ENCODE measurements around the gene C14orf93. TPM values are rescaled to one million over a fixed set of nuclear protein-coding genes. Genes with fewer than 3 reads are reported as not detected.

The C14orf93 gene
- polyA plus RNA-seq, 1 donor from 2014 or later: 4.7 TPM

DNA sequence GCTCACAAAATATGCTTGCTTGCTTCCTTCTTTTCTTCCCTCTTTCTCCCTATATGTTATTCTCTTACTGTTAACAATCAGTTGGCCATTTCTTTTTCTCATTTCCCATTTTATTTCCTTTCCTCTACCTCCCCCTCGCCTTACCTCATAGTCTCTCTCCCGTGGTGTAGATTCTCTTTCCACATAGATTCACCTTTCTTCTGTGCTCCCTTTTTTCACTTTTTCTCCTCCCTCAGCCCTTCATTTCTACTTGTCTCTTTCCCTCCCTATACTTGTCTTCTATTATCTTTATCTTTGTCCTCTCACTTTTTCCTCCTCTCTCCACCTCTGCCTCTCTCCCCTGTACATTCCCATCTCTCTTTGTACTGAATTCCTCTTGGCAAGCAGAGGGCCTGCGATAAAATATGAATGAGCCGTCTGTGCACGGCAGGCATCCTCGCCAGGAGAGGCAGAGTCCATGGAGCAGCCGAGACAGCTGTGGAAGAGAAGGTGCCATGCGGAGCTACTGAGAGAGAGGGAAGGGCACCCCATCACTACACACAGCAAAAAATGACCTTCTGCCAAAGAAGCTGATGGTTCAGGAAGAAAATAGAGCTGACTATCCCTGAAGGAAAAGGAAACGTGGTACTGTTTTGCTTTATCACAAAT is 12.1 kb downstream of the C14orf93 start:
- H2AFZ ChIP-seq (ENCODE audit: low read depth, low read length): no peak overlapping the region
- H3K4me2 ChIP-seq (ENCODE audit: low read length): no peak overlapping the region
- no peaks in the 10 kb centered on the region for H3F3A ChIP-seq (ENCODE audit: insufficient read depth, low read length, poor library complexity, severe bottlenecking)
- H3K9me2 ChIP-seq (ENCODE audit: insufficient read depth, low read length): no peaks in the 10 kb centered on the region
- TF ChIP-seq CTCF (IDR thresholded peaks at IDR 0.05; ENCODE audit: poor library complexity, severe bottlenecking) (no peak), TAF1 (IDR thresholded peaks at IDR 0.05; ENCODE audit: low read depth) (no peak), EZH2 (IDR thresholded peaks at IDR 0.05; ENCODE audit: borderline replicate concordance, insufficient read depth, low read length, poor library complexity, severe bottlenecking) (no peak), EP300 (conservative IDR thresholded peaks at IDR 0.05; ENCODE audit: poor library complexity, severe bottlenecking) (no peak), REST (IDR thresholded peaks at IDR 0.05; ENCODE audit: borderline replicate concordance) (no peak), MXI1 (conservative IDR thresholded peaks at IDR 0.05; ENCODE audit: poor library complexity, severe bottlenecking) (no peak), SMC3 (conservative IDR thresholded peaks at IDR 0.05; ENCODE audit: poor library complexity) (no peak), RAD21 (conservative IDR thresholded peaks at IDR 0.05) (no peak), POLR2AphosphoS5 (IDR thresholded peaks at IDR 0.05) (no peak)
- H4K20me1 ChIP-seq (ENCODE audit: insufficient read depth): no peaks in the 10 kb centered on the region
- H3K36me3 ChIP-seq (ENCODE audit: insufficient read depth, low read length): no peaks in the 10 kb centered on the region
- no peak overlapping the region for H3K27ac ChIP-seq (ENCODE audit: low read length)
- H3K9ac ChIP-seq (ENCODE audit: low read length): no peak overlapping the region
- no peaks in the 10 kb centered on the region for H3K79me2 ChIP-seq (replicated peaks; ENCODE audit: insufficient read depth, low read length)
- H3K9me3 ChIP-seq (ENCODE audit: low read length): no peaks in the 10 kb centered on the region
- no peaks in the 10 kb centered on the region for H3K27me3 ChIP-seq (ENCODE audit: insufficient read depth, low read depth, low read length)
- H3K4me3 ChIP-seq (ENCODE audit: low read length): no peak overlapping the region

DNA sequence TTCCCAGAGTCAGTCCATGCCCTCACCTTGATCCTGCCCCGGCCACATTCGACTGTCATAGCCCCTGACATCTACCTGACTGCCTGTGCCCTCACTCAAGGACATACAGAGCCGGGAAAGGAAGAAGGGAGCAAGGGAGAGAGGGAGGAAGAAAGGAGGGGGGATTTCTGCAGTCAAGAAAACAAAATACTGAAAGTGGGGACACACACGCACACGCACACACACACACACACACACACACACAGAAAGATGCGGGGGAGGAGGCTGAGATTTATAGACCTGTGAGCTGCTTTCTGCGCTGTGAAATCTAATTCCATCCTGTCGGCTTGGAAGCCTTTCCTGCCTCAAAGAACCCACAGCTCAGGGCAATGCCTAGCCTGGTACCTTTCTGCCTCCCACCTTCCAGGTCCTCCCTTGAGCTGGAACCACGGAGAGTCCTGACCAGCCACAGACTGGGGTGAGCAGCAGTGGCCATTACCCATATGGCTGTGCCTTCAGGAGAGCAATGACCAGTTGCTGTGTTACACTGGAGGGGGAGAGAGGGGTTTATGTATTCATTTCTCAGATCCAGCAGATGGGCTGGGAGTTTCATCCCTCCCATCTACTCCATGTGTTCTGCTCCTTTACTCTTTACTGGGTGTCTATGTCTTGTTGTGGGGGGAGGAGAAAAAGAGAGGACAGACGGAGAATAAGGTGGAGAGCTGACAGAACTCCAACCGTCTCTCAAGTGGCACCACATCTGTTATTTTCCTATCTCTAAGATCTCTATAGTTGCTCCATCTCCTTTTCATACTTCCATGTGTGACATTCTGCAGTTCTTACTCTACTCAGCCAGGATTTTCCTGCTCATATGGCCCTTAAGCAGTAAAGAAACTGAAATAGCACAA is 12.9 kb downstream of the C14orf93 start:
- H3K79me2 ChIP-seq (replicated peaks; ENCODE audit: insufficient read depth, low read length): no peaks in the 10 kb centered on the region
- H3K27ac ChIP-seq (ENCODE audit: low read length): no peak overlapping the region
- no peaks in the 10 kb centered on the region for H3K9me2 ChIP-seq (ENCODE audit: insufficient read depth, low read length)
- H3K9ac ChIP-seq (ENCODE audit: low read length): no peak overlapping the region
- H3K4me3 ChIP-seq (ENCODE audit: low read length): no peak overlapping the region
- no peaks in the 10 kb centered on the region for H3K27me3 ChIP-seq (ENCODE audit: insufficient read depth, low read depth, low read length)
- TF ChIP-seq MXI1 (conservative IDR thresholded peaks at IDR 0.05; ENCODE audit: poor library complexity, severe bottlenecking) (no peak), SMC3 (conservative IDR thresholded peaks at IDR 0.05; ENCODE audit: poor library complexity) (no peak), REST (IDR thresholded peaks at IDR 0.05; ENCODE audit: borderline replicate concordance) (no peak), EP300 (conservative IDR thresholded peaks at IDR 0.05; ENCODE audit: poor library complexity, severe bottlenecking) (no peak), POLR2AphosphoS5 (IDR thresholded peaks at IDR 0.05) (no peak), RAD21 (conservative IDR thresholded peaks at IDR 0.05) (no peak), TAF1 (IDR thresholded peaks at IDR 0.05; ENCODE audit: low read depth) (no peak), CTCF (IDR thresholded peaks at IDR 0.05; ENCODE audit: poor library complexity, severe bottlenecking) (no peak), EZH2 (IDR thresholded peaks at IDR 0.05; ENCODE audit: borderline replicate concordance, insufficient read depth, low read length, poor library complexity, severe bottlenecking) (no peak)
- no peaks in the 10 kb centered on the region for H3K9me3 ChIP-seq (ENCODE audit: low read length)
- no peaks in the 10 kb centered on the region for H3F3A ChIP-seq (ENCODE audit: insufficient read depth, low read length, poor library complexity, severe bottlenecking)
- H4K20me1 ChIP-seq (ENCODE audit: insufficient read depth): no peaks in the 10 kb centered on the region
- no peaks in the 10 kb centered on the region for H3K36me3 ChIP-seq (ENCODE audit: insufficient read depth, low read length)
- H2AFZ ChIP-seq (ENCODE audit: low read depth, low read length): no peak overlapping the region
- no peak overlapping the region for H3K4me2 ChIP-seq (ENCODE audit: low read length)

Measured in neural cell (in vitro differentiated cells).